H1 (cell line): ENCODE measurements around the gene TEAD1.

Source experiments
- BACH1 ChIP-seq: IDR thresholded peaks from 2 replicates; pipeline ENCODE4 v1.6.1; 2012; ENCODE audit warnings: low read length, improper control_type of control experiment
- CEBPB ChIP-seq: IDR thresholded peaks from 2 replicates; pipeline ENCODE4 v1.6.1; 2012; ENCODE audit warnings: low read depth, low read length
- CTBP2 ChIP-seq: IDR thresholded peaks from 2 replicates; pipeline ENCODE4 v1.7.0; 2011; ENCODE audit warnings: borderline replicate concordance, mild to moderate bottlenecking, moderate library complexity, mixed read lengths, low read length; ENCODE audit not compliant: insufficient read depth, insufficient read length
- CTCF ChIP-seq, 3 experiments: IDR thresholded peaks; 1 replicate in 2 of 3; 2 replicates in 1 of 3; pipeline versions ENCODE4 v1.5.1 to v1.6.1; 2011; ENCODE audit warnings: low read length in 3 of 3, mild to moderate bottlenecking in 3 of 3, inconsistent platforms in 2 of 3, low read depth in 1 of 3, moderate library complexity in 1 of 3; ENCODE audit not compliant: insufficient read depth in 1 of 3; ENCODE audit errors: control extremely low read depth in 1 of 3
- EP300 ChIP-seq, 2 experiments: IDR thresholded peaks; 1 replicate in 1 of 2; 2 replicates in 1 of 2; pipeline ENCODE4 v1.6.1; 2011 to 2012; ENCODE audit warnings: low read depth in 2 of 2, low read length in 2 of 2, mild to moderate bottlenecking in 2 of 2, borderline replicate concordance in 1 of 2, inconsistent platforms in 1 of 2, moderate library complexity in 1 of 2
- POLR2A ChIP-seq, 2 experiments: IDR thresholded peaks; 1 replicate in 1 of 2; 2 replicates in 1 of 2; pipeline ENCODE4 v1.6.1; 2011; ENCODE audit warnings: low read depth in 2 of 2, low read length in 2 of 2, mild to moderate bottlenecking in 2 of 2; ENCODE audit errors: control extremely low read depth in 1 of 2
- POLR2AphosphoS5 ChIP-seq: IDR thresholded peaks from 2 replicates; pipeline ENCODE4 v1.6.1; 2011; ENCODE audit warnings: low read depth, low read length
- RAD21 ChIP-seq, 2 experiments: IDR thresholded peaks in 1 of 2; conservative IDR thresholded peaks in 1 of 2; 2 replicates each; pipeline ENCODE4 v1.6.1; 2011; ENCODE audit warnings: low read depth in 2 of 2, low read length in 2 of 2, improper control_type of control experiment in 1 of 2, inconsistent platforms in 1 of 2, mild to moderate bottlenecking in 1 of 2, moderate library complexity in 1 of 2
- YY1 ChIP-seq: IDR thresholded peaks from 2 replicates; pipeline ENCODE4 v1.6.1; 2011; ENCODE audit warnings: low read depth, mild to moderate bottlenecking, low read length
- ZNF274 ChIP-seq: IDR thresholded peaks from 2 replicates; pipeline ENCODE4 v1.7.0; 2012; ENCODE audit warnings: low read length, borderline replicate concordance; ENCODE audit errors: extremely low read depth
- TF ChIP-seq, protein P1 (sequence below): IDR thresholded peaks from 2 replicates; pipeline ENCODE4 v1.6.1; 2011; ENCODE audit warnings: low read length, improper control_type of control experiment
- TF ChIP-seq, protein P2 (sequence below): IDR thresholded peaks from 2 replicates; pipeline ENCODE4 v1.6.1; 2012; ENCODE audit warnings: low read length, inconsistent platforms

DNA sequence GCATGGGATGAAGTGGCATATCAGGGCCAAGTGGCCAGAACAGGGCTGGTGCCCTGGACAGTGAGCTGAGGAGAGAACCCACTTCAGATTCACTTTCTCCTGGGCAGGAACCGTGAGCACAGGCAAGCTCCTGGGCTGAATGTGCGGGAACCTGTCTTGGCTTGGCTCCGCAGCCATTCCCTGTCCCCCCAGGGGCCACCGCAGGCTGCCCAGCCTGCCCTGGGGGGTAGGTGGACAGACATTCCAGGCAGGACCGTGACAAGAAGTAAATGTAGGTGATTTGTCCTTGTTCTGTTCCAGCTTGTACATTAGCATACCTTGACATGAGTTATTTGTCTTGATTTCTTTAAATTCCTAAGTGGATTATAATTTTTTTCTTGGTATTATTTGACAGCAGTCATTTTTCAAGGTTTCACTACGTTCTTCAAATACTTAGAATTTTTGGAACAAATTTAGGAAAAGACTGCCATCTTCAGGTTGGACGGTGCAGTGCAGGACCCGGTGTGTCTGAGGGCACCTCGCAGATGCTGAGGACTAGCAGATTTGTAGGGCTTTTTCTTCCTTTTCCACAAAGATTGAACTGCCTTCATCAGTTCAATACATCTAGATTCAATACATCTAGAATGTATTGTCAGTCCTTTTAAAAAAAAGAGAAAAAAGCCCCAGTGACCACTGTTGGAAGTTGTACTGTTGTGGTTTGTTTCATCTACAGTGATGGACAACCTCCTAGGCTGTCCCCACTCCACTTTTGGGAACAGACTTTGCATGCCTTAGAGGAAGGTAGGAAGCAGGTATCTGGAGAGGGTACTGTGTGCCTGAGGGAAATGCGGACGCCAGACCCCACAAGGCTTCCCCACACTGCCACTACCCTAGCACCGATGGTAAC lies 219.8 kb downstream of the TEAD1 start:
- TF ChIP-seq, protein P1, sequence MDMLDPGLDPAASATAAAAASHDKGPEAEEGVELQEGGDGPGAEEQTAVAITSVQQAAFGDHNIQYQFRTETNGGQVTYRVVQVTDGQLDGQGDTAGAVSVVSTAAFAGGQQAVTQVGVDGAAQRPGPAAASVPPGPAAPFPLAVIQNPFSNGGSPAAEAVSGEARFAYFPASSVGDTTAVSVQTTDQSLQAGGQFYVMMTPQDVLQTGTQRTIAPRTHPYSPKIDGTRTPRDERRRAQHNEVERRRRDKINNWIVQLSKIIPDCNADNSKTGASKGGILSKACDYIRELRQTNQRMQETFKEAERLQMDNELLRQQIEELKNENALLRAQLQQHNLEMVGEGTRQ = no peak
- no peak for TF ChIP-seq CTBP2
- TF ChIP-seq CTCF (IDR thresholded peaks at IDR 0.05; ENCODE audit: control extremely low read depth in 1 of 3, insufficient read depth in 1 of 3, low read depth in 1 of 3, low read length in 3 of 3) = peak; percentile 72 to 77 (median 75)
- TF ChIP-seq RAD21 (IDR thresholded peaks at IDR 0.05 in 1 of 2, conservative IDR thresholded peaks at IDR 0.05 in 1 of 2; ENCODE audit: low read depth in 2 of 2, low read length in 2 of 2) = peak; percentile 86
- TF ChIP-seq, protein P2, sequence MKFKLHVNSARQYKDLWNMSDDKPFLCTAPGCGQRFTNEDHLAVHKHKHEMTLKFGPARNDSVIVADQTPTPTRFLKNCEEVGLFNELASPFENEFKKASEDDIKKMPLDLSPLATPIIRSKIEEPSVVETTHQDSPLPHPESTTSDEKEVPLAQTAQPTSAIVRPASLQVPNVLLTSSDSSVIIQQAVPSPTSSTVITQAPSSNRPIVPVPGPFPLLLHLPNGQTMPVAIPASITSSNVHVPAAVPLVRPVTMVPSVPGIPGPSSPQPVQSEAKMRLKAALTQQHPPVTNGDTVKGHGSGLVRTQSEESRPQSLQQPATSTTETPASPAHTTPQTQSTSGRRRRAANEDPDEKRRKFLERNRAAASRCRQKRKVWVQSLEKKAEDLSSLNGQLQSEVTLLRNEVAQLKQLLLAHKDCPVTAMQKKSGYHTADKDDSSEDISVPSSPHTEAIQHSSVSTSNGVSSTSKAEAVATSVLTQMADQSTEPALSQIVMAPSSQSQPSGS = no peak
- no peak for TF ChIP-seq YY1
- no peak for TF ChIP-seq BACH1
- TF ChIP-seq EP300 (IDR thresholded peaks at IDR 0.05; ENCODE audit: borderline replicate concordance in 1 of 2, low read depth in 2 of 2, low read length in 2 of 2) = no peak
- TF ChIP-seq CEBPB = no peak
- TF ChIP-seq ZNF274 = no peak
- no peak for TF ChIP-seq POLR2A (IDR thresholded peaks at IDR 0.05; ENCODE audit: control extremely low read depth in 1 of 2, low read depth in 2 of 2, low read length in 2 of 2)
- TF ChIP-seq POLR2AphosphoS5 = no peak
